Activated CD8-positive, alpha-beta T cell treated with anti-CD3 and anti-CD28 coated beads for 36 hours (primary cell): Measurements from ENCODE around the gene KRT78. TPM values are rescaled to one million over a fixed set of nuclear protein-coding genes. Genes with fewer than 3 reads are reported as not detected.

Source experiments
- ATAC-seq: fragments of 200-7000 bp; cut with Tn5 transposase; one replicate; pipeline ENCODE4 v1.10.0; 2021; ENCODE audit warnings: mild to moderate bottlenecking, moderate library complexity
- CTCF ChIA-PET: fragments of 350-600 bp; sonication (Branson Sonifier 250); formaldehyde crosslinking; loops from one replicate; lab custom pipeline; 2021; ENCODE audit warnings: antibody characterized with exemption; lab: Charles Lee
- POLR2A ChIA-PET: fragments of 350-600 bp; sonication (Branson Sonifier 250); formaldehyde crosslinking; loops from one replicate; lab custom pipeline; 2021; ENCODE audit warnings: antibody characterized with exemption; lab: Charles Lee
- DNase-seq: peaks from one replicate; pipeline ENCODE4 v3.0.0-alpha.2; 2020
- H3K27ac Mint-ChIP-seq: one replicate; pipeline ENCODE4 v1.8.0; 2021; ENCODE audit warnings: mild to moderate bottlenecking, mixed read lengths
- H3K27me3 Mint-ChIP-seq: one replicate; pipeline ENCODE4 v1.8.0; 2021; ENCODE audit warnings: mixed read lengths
- H3K36me3 Mint-ChIP-seq: one replicate; pipeline ENCODE4 v1.8.0; 2021; ENCODE audit warnings: low read depth, mixed read lengths
- H3K4me1 Mint-ChIP-seq: one replicate; pipeline ENCODE4 v1.8.0; 2021; ENCODE audit warnings: low read depth, mixed read lengths
- H3K4me3 Mint-ChIP-seq: one replicate; pipeline ENCODE4 v1.8.0; 2021; ENCODE audit warnings: mild to moderate bottlenecking, moderate library complexity, mixed read lengths
- H3K9me3 Mint-ChIP-seq: one replicate; pipeline ENCODE4 v1.8.0; 2021; ENCODE audit warnings: mixed read lengths
- intact Hi-C: fragments of 100-400 bp; cut with micrococcal nuclease; formaldehyde crosslinking; loops from one replicate; pipeline ENCODE4 v1.10.0; 2022
- total RNA-seq, 2 experiments: library from RNA; stranded (reverse); gene quantifications; one replicate each; pipeline ENCODE4 v1.2.3, GENCODE V29; 2021
- TF ChIP-seq, protein P1 (sequence below): fragments of 200-600 bp; IDR thresholded peaks from one replicate; pipeline ENCODE4 v1.8.0; 2022; ENCODE audit warnings: antibody characterized with exemption, mild to moderate bottlenecking

KRT78 gene
- total RNA-seq, 2 experiments from 2014 or later, result not detected

DNA sequence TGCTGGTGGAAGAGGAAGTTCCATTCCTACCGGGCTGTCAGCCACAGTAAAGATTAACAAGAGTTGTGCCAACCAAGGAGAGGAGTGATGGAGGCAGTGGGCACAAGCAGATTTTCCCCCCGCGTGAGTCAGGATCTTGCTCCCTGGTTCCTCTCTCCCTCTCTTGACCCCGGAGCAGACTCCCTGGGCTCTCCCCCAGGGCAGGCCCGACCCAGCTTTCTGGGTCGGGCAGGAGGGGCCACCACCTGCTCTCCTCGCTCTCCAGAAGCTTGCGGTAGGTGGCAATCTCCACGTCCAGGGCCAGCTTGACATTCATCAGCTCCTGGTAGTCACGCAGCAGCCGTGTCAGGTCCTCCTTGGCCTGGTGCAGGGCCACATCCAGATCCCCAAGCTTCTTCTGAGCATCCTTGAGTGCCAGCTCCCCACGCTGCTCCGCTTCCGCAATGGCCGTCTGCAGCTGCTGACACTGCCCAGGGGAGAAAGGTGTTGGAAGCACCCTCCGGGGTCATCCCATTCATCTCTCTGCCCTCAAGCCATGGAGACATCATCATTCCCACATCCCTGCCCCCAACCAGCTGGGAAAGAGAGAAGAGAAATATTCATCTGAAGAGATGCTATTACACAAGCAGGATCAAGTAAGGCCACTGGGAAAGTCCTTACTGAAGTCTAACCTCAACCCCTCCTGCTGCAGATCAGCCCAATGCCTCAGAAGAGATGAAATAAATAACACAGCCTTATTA, 25.9 kb downstream of the KRT78 start:
- Mint-ChIP-seq H3K27ac (no peak overlapping the region), H3K4me3 (no peak overlapping the region), H3K4me1 (peaks cover 3% of the 10 kb centered on the region), H3K9me3 (no peaks in the 10 kb centered on the region), H3K36me3 (no peaks in the 10 kb centered on the region), H3K27me3 (peaks cover 1% of the 10 kb centered on the region)
- CTCF ChIA-PET, result no interaction called here
- TF ChIP-seq, protein P1, sequence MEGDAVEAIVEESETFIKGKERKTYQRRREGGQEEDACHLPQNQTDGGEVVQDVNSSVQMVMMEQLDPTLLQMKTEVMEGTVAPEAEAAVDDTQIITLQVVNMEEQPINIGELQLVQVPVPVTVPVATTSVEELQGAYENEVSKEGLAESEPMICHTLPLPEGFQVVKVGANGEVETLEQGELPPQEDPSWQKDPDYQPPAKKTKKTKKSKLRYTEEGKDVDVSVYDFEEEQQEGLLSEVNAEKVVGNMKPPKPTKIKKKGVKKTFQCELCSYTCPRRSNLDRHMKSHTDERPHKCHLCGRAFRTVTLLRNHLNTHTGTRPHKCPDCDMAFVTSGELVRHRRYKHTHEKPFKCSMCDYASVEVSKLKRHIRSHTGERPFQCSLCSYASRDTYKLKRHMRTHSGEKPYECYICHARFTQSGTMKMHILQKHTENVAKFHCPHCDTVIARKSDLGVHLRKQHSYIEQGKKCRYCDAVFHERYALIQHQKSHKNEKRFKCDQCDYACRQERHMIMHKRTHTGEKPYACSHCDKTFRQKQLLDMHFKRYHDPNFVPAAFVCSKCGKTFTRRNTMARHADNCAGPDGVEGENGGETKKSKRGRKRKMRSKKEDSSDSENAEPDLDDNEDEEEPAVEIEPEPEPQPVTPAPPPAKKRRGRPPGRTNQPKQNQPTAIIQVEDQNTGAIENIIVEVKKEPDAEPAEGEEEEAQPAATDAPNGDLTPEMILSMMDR, result no peak
- POLR2A ChIA-PET, result interaction anchor here (1.1 kb wide), 1 partner anchor 13 kb away, joined by 4 read pairs; no protein-coding TSS in a partner anchor
- intact Hi-C loops, result no loop called here
- ATAC-seq (no peak), DNase-seq (no peak)

DNA sequence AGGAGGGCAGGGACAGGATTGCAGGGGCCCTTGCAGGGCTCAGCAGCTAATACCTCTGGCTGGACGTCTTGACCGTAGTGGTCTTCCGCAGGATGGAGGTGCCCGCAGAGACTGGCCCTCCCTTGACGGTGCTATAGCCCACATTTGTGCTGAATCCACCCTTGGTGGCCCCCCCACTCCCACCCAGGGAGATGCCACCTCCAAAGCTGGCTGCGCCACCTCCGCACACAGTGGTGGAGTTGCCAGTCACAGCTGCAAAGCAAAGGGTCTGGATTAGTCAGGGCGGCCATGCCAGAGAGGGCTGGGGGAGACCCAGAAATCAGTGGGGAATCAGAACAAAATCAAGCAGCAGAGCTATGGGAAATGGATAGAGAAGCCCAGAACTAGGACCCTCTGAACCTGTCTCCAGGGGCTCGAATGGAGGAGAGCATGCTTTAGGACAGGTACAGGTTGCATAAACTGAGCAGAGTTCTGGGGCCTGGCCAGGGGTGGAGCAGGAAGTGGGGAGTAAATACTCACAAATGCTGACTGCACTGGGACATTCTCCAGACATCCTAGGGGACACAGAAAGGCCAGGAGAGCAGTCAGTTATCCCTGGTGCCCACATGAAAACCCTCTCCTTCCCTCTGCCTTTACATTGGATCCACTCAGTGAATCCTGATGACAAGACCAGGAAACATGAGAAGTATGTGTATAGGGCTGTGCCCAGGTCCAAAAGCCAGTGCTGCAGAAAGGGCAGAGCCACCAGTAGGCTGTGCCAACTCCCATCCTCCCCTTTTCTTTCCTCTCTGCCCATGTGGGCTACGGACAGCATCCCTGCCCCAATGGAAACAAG, 26.8 kb downstream of the KRT78 start:
- Mint-ChIP-seq H3K4me3 (no peak overlapping the region), H3K4me1 (peaks cover 10% of the 10 kb centered on the region), H3K9me3 (no peaks in the 10 kb centered on the region), H3K27me3 (peaks cover 1% of the 10 kb centered on the region), H3K27ac (no peak overlapping the region), H3K36me3 (no peaks in the 10 kb centered on the region)
- ATAC-seq (no peak), DNase-seq (no peak)
- ChIA-PET CTCF (no interaction called here), POLR2A (interaction anchor here (1.1 kb wide), 1 partner anchor 13 kb away, joined by 4 read pairs; no protein-coding TSS in a partner anchor)
- TF ChIP-seq, protein P1, result no peak
- intact Hi-C loops, result no loop called here

DNA sequence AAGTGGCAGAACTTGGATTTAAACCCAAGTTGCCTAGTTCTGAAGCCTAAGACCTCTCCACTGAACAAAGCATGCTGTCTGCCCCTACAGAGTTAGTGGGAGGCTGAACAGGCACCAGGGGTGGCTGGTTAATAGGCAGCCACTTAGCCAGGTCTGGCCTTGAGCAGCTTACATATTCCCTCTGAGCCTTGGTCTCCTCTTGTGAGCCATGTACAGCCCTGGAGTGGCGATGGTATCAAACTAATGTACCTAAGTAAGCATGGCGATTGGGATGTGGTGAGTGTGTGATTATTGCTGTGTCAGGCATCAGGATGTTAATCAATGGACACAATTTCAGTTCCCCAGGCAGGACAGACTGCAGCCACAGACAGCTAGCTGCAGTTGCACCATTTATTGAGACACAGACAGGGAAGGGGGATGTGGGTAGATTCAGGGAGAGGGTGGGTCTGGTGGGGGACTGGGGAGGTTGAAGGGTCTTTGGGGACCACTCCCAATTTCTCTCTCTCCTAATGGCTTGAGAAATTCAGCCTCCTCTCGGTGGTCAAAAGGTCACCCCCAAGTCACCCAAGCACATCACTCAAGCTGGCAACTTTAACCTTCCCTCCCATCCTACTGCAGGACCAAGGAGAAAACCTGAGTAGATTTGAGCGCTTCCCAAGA, 27.6 kb downstream of the KRT78 start:
- POLR2A ChIA-PET, result no interaction called here

DNA sequence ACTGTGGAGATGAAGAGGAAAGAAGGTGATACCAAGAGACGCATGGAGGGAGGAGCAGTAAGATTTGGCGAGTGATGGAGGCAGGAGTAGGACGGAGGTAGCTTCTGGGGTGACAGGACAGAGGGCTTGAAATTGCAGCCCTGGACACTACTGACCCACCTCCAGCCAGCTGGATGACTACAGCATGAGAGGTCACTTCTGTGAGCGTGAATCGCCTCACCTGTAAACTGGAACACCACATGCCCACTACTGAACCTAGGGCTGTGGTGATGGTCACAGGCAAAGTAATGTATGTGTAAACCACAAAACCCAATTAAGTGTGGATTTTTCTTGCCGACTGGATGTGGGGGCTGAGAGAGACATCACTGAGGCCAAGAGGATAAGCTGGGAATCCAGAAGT, 28.3 kb downstream of the KRT78 start:
- DNase-seq (no peak), ATAC-seq (no peak)
- Mint-ChIP-seq H3K27ac (no peak overlapping the region), H3K9me3 (no peaks in the 10 kb centered on the region), H3K4me3 (no peak overlapping the region), H3K4me1 (peaks cover 10% of the 10 kb centered on the region), H3K27me3 (peaks cover 1% of the 10 kb centered on the region), H3K36me3 (no peaks in the 10 kb centered on the region)
- POLR2A ChIA-PET, result no interaction called here
- TF ChIP-seq, protein P1, result no peak
- CTCF ChIA-PET, result interaction anchor here (1.3 to 1.4 kb wide), 2 partner anchors 60 to 160 kb away, joined by 3 to 4 read pairs; no protein-coding TSS in a partner anchor
- intact Hi-C loops, result no loop called here

More for the DNA sequence above, 27.6 kb downstream of the KRT78 start:
- intact Hi-C loops, result no loop called here
- Mint-ChIP-seq H3K36me3 (no peaks in the 10 kb centered on the region), H3K27me3 (peaks cover 1% of the 10 kb centered on the region), H3K4me1 (peaks cover 10% of the 10 kb centered on the region), H3K4me3 (no peak overlapping the region), H3K27ac (no peak overlapping the region), H3K9me3 (no peaks in the 10 kb centered on the region)
- no peak for ATAC-seq
- DNase-seq, result no peak
- TF ChIP-seq, protein P1, result no peak
- CTCF ChIA-PET, result interaction anchor here (1.3 to 1.4 kb wide), 2 partner anchors 59 to 159 kb away, joined by 3 to 4 read pairs; no protein-coding TSS in a partner anchor
